ENCODE measurements around the gene ASPSCR1. TPM values are rescaled to one million over a fixed set of nuclear protein-coding genes. Genes with fewer than 3 reads are reported as not detected.

ASPSCR1 gene
- total and polyA plus RNA-seq, 2 of the 13 experiments (the other 11 are each of a cell fraction or from before 2014, with no cell fraction given): 274 to 314 TPM

- TF ChIP-seq HNF1A (IDR thresholded peaks at IDR 0.05; ENCODE audit: low read depth) (no peak), HNF1A (CRISPR knock-in tag; IDR thresholded peaks at IDR 0.05; ENCODE audit: borderline replicate concordance) (peak; percentile 76; the same call in 1 of the 2 replicates), GABPB1 (CRISPR knock-in tag; IDR thresholded peaks at IDR 0.05) (peak; percentile 84), KMT2A (CRISPR knock-in tag; IDR thresholded peaks at IDR 0.05) (no peak; the same call in 1 of the 2 replicates), ZNF879 (CRISPR knock-in tag; IDR thresholded peaks at IDR 0.05) (peak; percentile 48; the same call in 1 of the 2 replicates), ZNF75D (CRISPR knock-in tag; IDR thresholded peaks at IDR 0.05; ENCODE audit: borderline replicate concordance) (0 out of 2 replicates have a peak, but pooled peaks have one; percentile 28), U2AF2 (IDR thresholded peaks at IDR 0.05; ENCODE audit: low read depth, low read length) (no peak), ATF7-NPFF (CRISPR knock-in tag; IDR thresholded peaks at IDR 0.05; ENCODE audit: low read depth) (peak; percentile 63; the same call in 1 of the 2 replicates), ZBTB34 (CRISPR knock-in tag; IDR thresholded peaks at IDR 0.05) (peak; percentile 49; the same call in 1 of the 2 replicates), ETV5 (CRISPR knock-in tag; IDR thresholded peaks at IDR 0.05; ENCODE audit: borderline replicate concordance) (peak; percentile 70; the same call in 1 of the 2 replicates), ZBTB44 (CRISPR knock-in tag; IDR thresholded peaks at IDR 0.05) (no peak), PHF8 (CRISPR knock-in tag; IDR thresholded peaks at IDR 0.05) (no peak; the same call in 1 of the 2 replicates), CREB1 (IDR thresholded peaks at IDR 0.05) (no peak), CREB1 (CRISPR knock-in tag; IDR thresholded peaks at IDR 0.05) (no peak)
- TF ChIP-seq, protein P1, sequence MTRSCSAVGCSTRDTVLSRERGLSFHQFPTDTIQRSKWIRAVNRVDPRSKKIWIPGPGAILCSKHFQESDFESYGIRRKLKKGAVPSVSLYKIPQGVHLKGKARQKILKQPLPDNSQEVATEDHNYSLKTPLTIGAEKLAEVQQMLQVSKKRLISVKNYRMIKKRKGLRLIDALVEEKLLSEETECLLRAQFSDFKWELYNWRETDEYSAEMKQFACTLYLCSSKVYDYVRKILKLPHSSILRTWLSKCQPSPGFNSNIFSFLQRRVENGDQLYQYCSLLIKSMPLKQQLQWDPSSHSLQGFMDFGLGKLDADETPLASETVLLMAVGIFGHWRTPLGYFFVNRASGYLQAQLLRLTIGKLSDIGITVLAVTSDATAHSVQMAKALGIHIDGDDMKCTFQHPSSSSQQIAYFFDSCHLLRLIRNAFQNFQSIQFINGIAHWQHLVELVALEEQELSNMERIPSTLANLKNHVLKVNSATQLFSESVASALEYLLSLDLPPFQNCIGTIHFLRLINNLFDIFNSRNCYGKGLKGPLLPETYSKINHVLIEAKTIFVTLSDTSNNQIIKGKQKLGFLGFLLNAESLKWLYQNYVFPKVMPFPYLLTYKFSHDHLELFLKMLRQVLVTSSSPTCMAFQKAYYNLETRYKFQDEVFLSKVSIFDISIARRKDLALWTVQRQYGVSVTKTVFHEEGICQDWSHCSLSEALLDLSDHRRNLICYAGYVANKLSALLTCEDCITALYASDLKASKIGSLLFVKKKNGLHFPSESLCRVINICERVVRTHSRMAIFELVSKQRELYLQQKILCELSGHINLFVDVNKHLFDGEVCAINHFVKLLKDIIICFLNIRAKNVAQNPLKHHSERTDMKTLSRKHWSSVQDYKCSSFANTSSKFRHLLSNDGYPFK (CRISPR knock-in tag; IDR thresholded peaks at IDR 0.05; ENCODE audit: borderline replicate concordance): no peak; the same call in 1 of the 2 replicates
Measured at GRCh38 chr17:82003411-82004381, 26.3 kb downstream of the ASPSCR1 start (continued).
